ENCODE measurements around the gene IL11. TPM values are rescaled to one million over a fixed set of nuclear protein-coding genes. Genes with fewer than 3 reads are reported as not detected.

IL11 gene
- total RNA-seq, 6 experiments from 2014 or later = not detected

GRCh38 chr19:55384131-55384919 is 14.1 kb upstream of the IL11 start, which contains the start of gene TMEM238:
TMEM238 (minus strand) TSS chr19:55384292; CDS start chr19:55384259, 33 bp downstream.
- H3K27me3 ChIP-seq = no peaks in the 10 kb centered on the region
- ATAC-seq = peak; percentile 27 to 60 (median 40)
- H3K9me3 ChIP-seq = no peaks in the 10 kb centered on the region
- 6% methylated on average over 14 of the region's 72 CpGs for WGBS (ENCODE audit: insufficient coverage, low coverage, low lambda C conversion rate, missing lambda C conversion rate)
- H3K4me3 ChIP-seq = peak within 1 kb of the TSS; percentile 89 to 96 (median 89)
- DNase-seq = peak; percentile 76 to 85 (median 81)
- peaks cover 0 to 27% (median 11%) of the 10 kb centered on the region in 4 donors for H3K36me3 ChIP-seq
- TF ChIP-seq CTCF (IDR thresholded peaks at IDR 0.05) (peak in 1 of 4 donors; percentile 14), POLR2A (IDR thresholded peaks at IDR 0.05) (peak; percentile 43)
- intact Hi-C loops (cut with DNase I) = no loop called here
- peaks cover 0 to 34% (median 15%) of the 10 kb centered on the region in 4 donors for H3K4me1 ChIP-seq
- H3K27ac ChIP-seq = peak within 1 kb of the TSS; percentile 89 to 92 (median 90)

- 3% methylated on average over 15 of the region's 88 CpGs for WGBS (ENCODE audit: insufficient coverage, low coverage, low lambda C conversion rate, missing lambda C conversion rate)
- Histone ChIP-seq H3K4me3 (peak overlapping the region; percentile 89 to 96 (median 89)), H3K36me3 (peaks cover 0 to 19% (median 11%) of the 10 kb centered on the region in 4 donors), H3K9me3 (no peaks in the 10 kb centered on the region), H3K27me3 (no peaks in the 10 kb centered on the region), H3K27ac (peak overlapping the region in 1 of 3 donors; percentile 92), H3K4me1 (peaks cover 0 to 34% (median 15%) of the 10 kb centered on the region in 4 donors)
- peak; percentile 55 to 71 (median 60) for DNase-seq
- TF ChIP-seq CTCF (IDR thresholded peaks at IDR 0.05) (peak; percentile 13 to 45 (median 21)), POLR2A (IDR thresholded peaks at IDR 0.05) (peak; percentile 55)
- ATAC-seq = peak; percentile 1 to 17 (median 8)
- intact Hi-C loops (cut with DNase I) = no loop called here
These were observed 13.2 kb upstream of the IL11 start for GRCh38 chr19:55383279-55384130.

GRCh38 chr19:55382522-55383054 is 12.3 kb upstream of the IL11 start:
- H3K27ac ChIP-seq = no peak overlapping the region
- H3K9me3 ChIP-seq = no peaks in the 10 kb centered on the region
- no peak for DNase-seq
- no CpG with 5 or more reads among the region's 3 CpGs for WGBS (ENCODE audit: insufficient coverage, low coverage, low lambda C conversion rate, missing lambda C conversion rate)
- H3K36me3 ChIP-seq = peaks cover 0 to 10% (median 4%) of the 10 kb centered on the region in 4 donors
- no peak overlapping the region for H3K4me3 ChIP-seq
- peaks cover 0 to 27% (median 11%) of the 10 kb centered on the region in 4 donors for H3K4me1 ChIP-seq
- ATAC-seq = no peak
- intact Hi-C loops (cut with DNase I) = no loop called here
- no peaks in the 10 kb centered on the region for H3K27me3 ChIP-seq
- TF ChIP-seq CTCF (IDR thresholded peaks at IDR 0.05) = no peak
- no peak for TF ChIP-seq POLR2A (IDR thresholded peaks at IDR 0.05)

- no peak for ATAC-seq
- Histone ChIP-seq H3K4me1 (peaks cover 0 to 21% (median 8%) of the 10 kb centered on the region in 4 donors), H3K27ac (no peak overlapping the region), H3K9me3 (no peaks in the 10 kb centered on the region), H3K4me3 (no peak overlapping the region), H3K27me3 (no peaks in the 10 kb centered on the region), H3K36me3 (peaks cover 0 to 5% (median under 1%) of the 10 kb centered on the region in 4 donors)
- intact Hi-C loops (cut with DNase I) = no loop called here
- WGBS (ENCODE audit: insufficient coverage, low coverage, low lambda C conversion rate, missing lambda C conversion rate) = 95% methylated on average over 5 of the region's 5 CpGs
- TF ChIP-seq CTCF (IDR thresholded peaks at IDR 0.05) = no peak
- TF ChIP-seq POLR2A (IDR thresholded peaks at IDR 0.05) = no peak
- no peak for DNase-seq
These were observed 11.8 kb upstream of the IL11 start for GRCh38 chr19:55382013-55382412.
